Tongue (tissue), 3 donors: ENCODE data around the gene LIFR. TPM values are rescaled to one million over a fixed set of nuclear protein-coding genes. Genes with fewer than 3 reads are reported as not detected.
A peak's percentile ranks its signal among the peaks of the same experiment; 100 is the strongest.

Experiments
- DNase-seq: peaks from one replicate; pipeline ENCODE4 v3.0.0-alpha.2; 2015
- small RNA-seq: library from RNA; depleted of rRNA; stranded (forward); fragments of <200 nt; gene quantifications from one replicate; pipeline ENCODE3, GENCODE V24; 2014; ENCODE audit warnings: low replicate concordance
- total RNA-seq: library from RNA; depleted of rRNA; stranded (reverse); fragments of >200 nt; gene quantifications from one replicate; pipeline ENCODE4 v1.2.3, GENCODE V29; 2014

LIFR gene
- total RNA-seq, 1 donor from 2014 or later: 69.6 TPM

DNA sequence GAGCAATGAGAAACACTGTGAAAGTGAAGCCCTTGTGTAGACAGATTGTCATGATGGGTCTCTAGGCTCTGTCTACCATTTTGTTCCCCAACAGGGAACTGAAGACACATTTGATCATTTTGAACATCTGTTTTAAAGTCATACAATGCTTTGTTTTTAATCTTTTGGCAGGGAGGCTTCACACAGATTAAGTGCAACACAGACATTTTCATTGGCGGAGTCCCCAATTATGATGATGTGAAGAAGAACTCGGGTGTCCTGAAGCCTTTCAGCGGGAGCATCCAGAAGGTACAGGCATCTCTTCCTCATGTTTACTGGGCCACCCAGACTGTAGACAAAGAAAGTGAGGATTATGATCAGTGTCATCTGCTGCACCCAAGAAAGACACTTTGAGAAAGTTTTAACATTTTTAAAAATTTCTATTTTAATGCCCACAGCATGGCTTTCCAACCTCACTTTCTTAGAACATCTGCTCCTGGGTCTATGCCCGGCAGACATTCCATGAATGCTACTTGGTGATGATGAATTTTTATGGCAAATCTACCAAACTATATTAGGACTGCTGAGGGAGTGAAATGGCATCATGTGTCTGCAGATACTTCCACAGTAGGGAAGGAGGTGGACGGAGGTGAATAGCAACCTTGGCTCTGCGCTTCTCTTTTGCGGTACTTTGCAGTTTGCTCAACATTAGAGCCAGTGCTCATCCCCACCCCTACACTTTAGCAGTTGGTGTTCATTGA lies 121.3 kb downstream of the LIFR start:
- peak; percentile 67 for DNase-seq

DNA sequence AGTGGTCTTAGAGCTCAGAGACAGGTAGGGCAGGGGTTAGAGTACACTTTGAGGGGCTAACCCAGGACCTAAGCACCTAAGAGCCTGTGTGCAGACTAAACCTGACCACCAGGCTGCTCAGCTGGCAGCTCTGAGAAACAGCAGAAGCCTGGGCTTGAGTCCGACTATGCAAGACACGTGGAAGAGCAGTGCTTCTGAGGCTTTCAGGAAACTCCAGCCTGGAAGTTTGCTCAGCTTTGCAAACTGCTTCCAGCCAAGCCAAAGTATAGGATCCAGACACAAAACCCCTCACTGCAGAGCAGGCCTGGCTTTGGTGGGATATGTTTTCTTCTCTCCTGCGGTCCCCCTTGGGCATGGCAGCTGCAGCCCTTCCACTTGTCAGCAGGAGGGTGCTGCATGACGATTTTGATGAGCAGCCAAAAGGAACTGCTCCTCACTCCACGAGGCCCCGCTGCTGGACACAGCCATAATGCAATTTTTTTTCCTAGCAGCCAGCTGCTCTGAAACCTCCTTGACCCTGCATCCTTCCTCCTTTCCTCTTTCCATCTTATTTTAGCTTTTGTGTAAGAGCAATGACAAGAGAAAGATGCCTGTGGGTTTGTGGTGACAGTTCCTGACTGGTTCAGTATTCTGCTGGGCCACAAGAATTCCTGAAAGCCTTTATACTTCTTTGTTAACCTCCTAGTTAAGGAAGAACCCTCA lies 123.1 kb downstream of the LIFR start:
- DNase-seq: peak; percentile 94

DNA sequence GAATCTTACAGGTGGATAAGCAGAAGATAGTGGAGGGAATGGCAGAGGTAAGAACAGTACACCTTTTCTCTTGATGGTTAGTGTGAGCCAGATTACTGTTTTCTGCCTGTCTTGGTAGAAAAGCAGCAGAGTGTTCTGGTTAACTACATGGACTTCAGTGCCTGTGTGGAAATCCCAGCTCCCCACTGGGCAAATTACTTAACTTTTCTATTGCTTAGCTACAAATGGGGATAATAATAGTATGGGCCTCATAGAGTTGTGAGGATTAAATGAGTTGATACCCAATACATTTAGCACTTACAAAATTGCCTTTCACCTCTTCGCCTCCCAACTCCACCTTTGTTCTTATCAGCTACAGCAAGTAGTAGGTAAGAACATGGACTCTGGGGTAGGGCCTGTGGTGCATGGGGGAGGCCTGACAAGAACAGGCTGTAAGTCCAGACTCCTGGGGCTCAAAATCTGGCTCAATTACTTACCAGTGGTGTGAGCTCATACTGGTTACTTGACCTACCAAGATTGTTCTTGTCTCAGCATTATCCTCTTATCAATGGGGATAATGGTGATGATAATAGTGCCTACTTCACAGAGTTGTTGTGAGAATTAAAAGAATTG lies 125.1 kb downstream of the LIFR start:
- no peak for DNase-seq

DNA sequence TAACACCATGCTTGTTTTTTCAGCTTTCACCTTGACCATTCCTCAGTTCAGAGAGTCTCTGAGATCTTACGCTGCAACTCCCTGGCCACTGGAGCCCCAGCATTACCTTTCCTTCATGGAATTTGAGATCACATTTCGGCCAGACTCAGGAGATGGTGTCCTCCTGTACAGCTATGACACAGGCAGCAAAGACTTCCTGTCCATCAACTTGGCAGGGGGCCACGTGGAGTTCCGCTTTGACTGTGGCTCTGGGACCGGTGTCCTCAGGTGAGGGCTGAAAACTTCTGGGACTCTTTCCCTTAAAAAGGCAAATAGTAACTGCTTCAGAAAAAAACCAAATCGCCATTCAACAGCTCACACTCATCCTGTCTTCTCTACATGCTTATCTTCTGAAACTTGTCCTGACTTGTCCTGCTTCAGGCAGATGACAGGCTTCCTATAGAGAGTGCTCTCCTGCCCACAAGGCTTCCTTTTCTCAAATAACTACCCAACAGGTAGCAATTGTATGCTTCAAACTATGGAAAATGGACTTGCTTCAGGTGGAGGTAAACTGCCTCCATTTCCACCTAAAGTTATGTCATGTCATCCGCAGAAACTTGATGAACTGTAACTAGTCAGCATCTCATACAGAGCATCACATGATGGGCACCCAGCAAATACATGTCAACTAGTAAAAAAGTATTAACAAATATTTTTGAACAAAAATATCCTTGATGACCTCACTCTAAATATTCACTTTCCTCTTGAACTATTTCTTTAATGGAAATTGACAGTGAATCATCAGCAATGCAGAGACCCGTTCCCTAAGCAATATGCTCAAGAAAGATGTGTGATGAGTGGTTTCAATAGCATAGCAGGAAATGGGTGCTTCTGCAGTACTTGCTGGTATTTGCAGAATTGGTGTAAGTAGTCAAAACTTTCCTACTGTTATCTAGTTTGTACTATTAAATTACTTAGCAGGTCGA lies 129.2 kb downstream of the LIFR start:
- DNase-seq: no peak

DNA sequence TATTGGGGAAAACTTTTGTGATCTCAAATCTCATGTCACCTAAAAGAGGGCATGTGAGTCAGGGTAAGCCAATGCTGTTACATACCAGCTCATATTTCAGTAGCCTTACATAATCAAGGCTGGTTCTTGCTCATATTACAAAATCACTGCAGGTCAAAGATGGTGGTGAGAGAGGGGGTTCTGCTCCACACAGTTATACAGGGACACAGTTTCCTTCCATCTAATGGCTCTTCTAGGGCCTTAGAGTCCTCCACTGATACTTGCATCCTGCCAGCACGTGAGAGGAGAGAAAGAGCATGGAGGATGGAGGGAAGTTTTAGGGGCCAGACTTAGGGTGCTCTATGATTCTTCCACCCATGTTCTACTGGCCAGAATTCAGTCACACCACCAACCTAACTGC lies 130.0 kb downstream of the LIFR start:
- no peak for DNase-seq

Small RNA genes lying within 50 kb of the gene (small RNA-seq; reads per million reads assigned to genes)
- not detected for gene AC091839.1
- gene MIR3650: not detected
